SK-N-SH treated with all-trans-retinoic acid at 6 μM for 48 hours (cell line): ENCODE results near the gene P4HTM.

ENCODE experiments used
- ATAC-seq: fragments of 200-7000 bp; cut with Tn5 transposase; 3 replicates; pipeline ENCODE4 v1.9.1; 2020; ENCODE audit warnings: mild to moderate bottlenecking, moderate library complexity
- ARNTL ChIP-seq: fragments of 450-650 bp; formaldehyde crosslinking; IDR thresholded peaks from 2 replicates; pipeline ENCODE4 v1.5.0; 2020; ENCODE audit warnings: low read depth, mild to moderate bottlenecking, moderate library complexity, borderline replicate concordance
- CREB5 ChIP-seq: fragments of 250-450 bp; sonication (Bioruptor Pico); IDR thresholded peaks from 2 replicates; pipeline ENCODE4 v1.5.1; 2020; ENCODE audit warnings: low read depth, mild to moderate bottlenecking, moderate library complexity
- CSDC2 ChIP-seq: fragments of 250-450 bp; sonication (Bioruptor Pico); IDR thresholded peaks from 2 replicates; pipeline ENCODE4 v1.5.0; 2020; ENCODE audit warnings: mild to moderate bottlenecking, moderate library complexity
- GLIS3 ChIP-seq: fragments of 250-450 bp; sonication (Bioruptor Pico); IDR thresholded peaks from 2 replicates; pipeline ENCODE4 v1.5.0; 2020; ENCODE audit warnings: mild to moderate bottlenecking, moderate library complexity
- OSR1 ChIP-seq: fragments of 250-450 bp; sonication (Bioruptor Pico); IDR thresholded peaks from 2 replicates; pipeline ENCODE4 v1.8.0; 2022; ENCODE audit warnings: moderate library complexity, mild to moderate bottlenecking, inconsistent platforms
- PATZ1 ChIP-seq: fragments of 250-450 bp; sonication (Bioruptor Pico); IDR thresholded peaks from 2 replicates; pipeline ENCODE4 v1.8.0; 2020; ENCODE audit warnings: mild to moderate bottlenecking, moderate library complexity, borderline replicate concordance
- POU6F1 ChIP-seq: fragments of 250-450 bp; sonication (Bioruptor Pico); IDR thresholded peaks from 2 replicates; pipeline ENCODE4 v1.8.0; 2021; ENCODE audit warnings: low read depth, mild to moderate bottlenecking, moderate library complexity, borderline replicate concordance
- PPARA ChIP-seq: fragments of 250-450 bp; sonication (Bioruptor Pico); IDR thresholded peaks from 2 replicates; pipeline ENCODE4 v1.5.0; 2020; ENCODE audit warnings: mild to moderate bottlenecking, borderline replicate concordance
- RARB ChIP-seq: fragments of 250-450 bp; sonication (Bioruptor Pico); IDR thresholded peaks from 2 replicates; pipeline ENCODE4 v1.8.0; 2021; ENCODE audit warnings: mild to moderate bottlenecking, moderate library complexity
- SNAI2 ChIP-seq: fragments of 250-450 bp; sonication (Bioruptor Pico); IDR thresholded peaks from 2 replicates; pipeline ENCODE4 v1.5.0; 2020; ENCODE audit warnings: mild to moderate bottlenecking, moderate library complexity
- TCF4 ChIP-seq: fragments of 250-450 bp; sonication (Bioruptor Pico); IDR thresholded peaks from 2 replicates; pipeline ENCODE4 v1.8.0; 2021; ENCODE audit warnings: mild to moderate bottlenecking, moderate library complexity, borderline replicate concordance
- TOX ChIP-seq: fragments of 250-450 bp; sonication (Bioruptor Pico); IDR thresholded peaks from 2 replicates; pipeline ENCODE4 v1.8.0; 2021; ENCODE audit warnings: mild to moderate bottlenecking, moderate library complexity, borderline replicate concordance
- ZFP3 ChIP-seq: fragments of 250-450 bp; sonication (Bioruptor Pico); IDR thresholded peaks from 2 replicates; pipeline ENCODE4 v1.5.0; 2020; ENCODE audit warnings: mild to moderate bottlenecking, moderate library complexity
- ZFP30 ChIP-seq: fragments of 450-650 bp; formaldehyde crosslinking; IDR thresholded peaks from 2 replicates; pipeline ENCODE4 v1.5.0; 2022; ENCODE audit warnings: mild to moderate bottlenecking, moderate library complexity
- ZNF565 ChIP-seq: fragments of 450-650 bp; formaldehyde crosslinking; conservative IDR thresholded peaks from 2 replicates; pipeline ENCODE4 v1.5.0; 2020; ENCODE audit warnings: low read depth, mild to moderate bottlenecking, moderate library complexity
- ZNF70 ChIP-seq: fragments of 450-650 bp; formaldehyde crosslinking; IDR thresholded peaks from 2 replicates; pipeline ENCODE4 v1.5.0; 2020; ENCODE audit warnings: mild to moderate bottlenecking, moderate library complexity
- ZNF8 ChIP-seq: fragments of 450-650 bp; formaldehyde crosslinking; IDR thresholded peaks from 2 replicates; pipeline ENCODE4 v1.5.0; 2020; ENCODE audit warnings: mild to moderate bottlenecking, moderate library complexity

Gene P4HTM

GRCh38 chr3:49005303-49005680, 15.3 kb downstream of the P4HTM start (continued):
- TF ChIP-seq CREB5 (CRISPR knock-in tag), result no peak
- TF ChIP-seq POU6F1, result no peak
- TF ChIP-seq ZFP30 (CRISPR knock-in tag), result no peak
- TF ChIP-seq, all 23 proteins: peak for 0

- TF ChIP-seq SNAI2, result no peak
- ATAC-seq, result no peak
Observed at GRCh38 chr3:49005998-49006397, 16.0 kb downstream of the P4HTM start.

GRCh38 chr3:49006408-49007067, 16.5 kb downstream of the P4HTM start:
- TF ChIP-seq CSDC2 (CRISPR knock-in tag), result no peak
- TF ChIP-seq SNAI2, result no peak
- no peak for TF ChIP-seq ZNF70 (CRISPR knock-in tag)
- TF ChIP-seq OSR1 (CRISPR knock-in tag), result no peak
- no peak for TF ChIP-seq PATZ1
- no peak for TF ChIP-seq RARB
- no peak for TF ChIP-seq ZFP3
- ATAC-seq, result peak; percentile 9

- TF ChIP-seq PATZ1 (no peak), TOX (CRISPR knock-in tag) (no peak), ZNF8 (CRISPR knock-in tag) (no peak), PPARA (CRISPR knock-in tag) (no peak), ZNF565 (CRISPR knock-in tag) (no peak), ZNF70 (CRISPR knock-in tag) (no peak), RARB (no peak), GLIS3 (no peak), OSR1 (CRISPR knock-in tag) (no peak), ZFP3 (no peak), ARNTL (CRISPR knock-in tag) (no peak), CREB5 (CRISPR knock-in tag) (no peak), ZFP30 (CRISPR knock-in tag) (no peak), CSDC2 (CRISPR knock-in tag) (no peak), SNAI2 (no peak), TCF4 (CRISPR knock-in tag) (no peak)
- ATAC-seq, result peak; percentile 93
Observed at GRCh38 chr3:49007068-49007770, 17.2 kb downstream of the P4HTM start, which contains the start of gene WDR6. WDR6 (plus strand) TSS chr3:49007391; CDS start chr3:49007432, 41 bp downstream.
